A549 (cell line): ENCODE data around the gene C1orf146. TPM values are rescaled to one million over a fixed set of nuclear protein-coding genes. Genes with fewer than 3 reads are reported as not detected.

Experiments
- ATAC-seq, 2 experiments: fragments of 200-7000 bp in 1 of 2; fragments of >200 bp in 1 of 2; cut with Nextera tagmentation in 1 of 2; cut with Tn5 transposase in 1 of 2; 3 replicates each; pipeline versions ENCODE4 v1.8.0 to v1.9.1; 2018 to 2020; ENCODE audit warnings: mild to moderate bottlenecking in 1 of 2, moderate library complexity in 1 of 2
- CTCF ChIA-PET: fragments of 300-600 bp; sonication (Branson Sonifier 250); formaldehyde crosslinking; extraction: SDS; loops from one replicate; lab custom pipeline; 2021; ENCODE audit warnings: antibody characterized with exemption, inconsistent platforms; lab: Yijun Ruan, JAX
- POLR2A ChIA-PET: fragments of 350-600 bp; formaldehyde crosslinking; extraction: SDS; loops from one replicate; lab custom pipeline; 2021; ENCODE audit warnings: antibody characterized with exemption, inconsistent platforms; lab: Yijun Ruan, JAX
- DNase-seq, 2 experiments: peaks; one replicate each; pipeline versions ENCODE4 v3.0.0 to v3.0.0-alpha.2; 2011 to 2016; ENCODE audit warnings: low read depth in 1 of 2, low spot score in 1 of 2
- FAIRE-seq: peaks from 2 replicates; lab custom pipeline; 2011; peaks lifted over from hg19 to GRCh38; lab: Jason Lieb, UNC
- H3K27ac ChIP-seq, 2 experiments: fragments of >200 bp; sonication (Bioruptor Twin); formaldehyde crosslinking; 3 replicates each; pipeline ENCODE4 v1.5.1; 2016 to 2017
- H3K4me1 ChIP-seq: fragments of >200 bp; sonication (Bioruptor Twin); formaldehyde crosslinking; 3 replicates; pipeline ENCODE4 v1.6.1; 2016
- H3K4me2 ChIP-seq: fragments of >200 bp; sonication (Bioruptor Twin); formaldehyde crosslinking; 3 replicates; pipeline ENCODE4 v1.6.1; 2016
- H3K4me3 ChIP-seq: fragments of >200 bp; sonication (Bioruptor Twin); formaldehyde crosslinking; 3 replicates; pipeline ENCODE4 v1.5.1; 2016
- H3K9me3 ChIP-seq: fragments of >200 bp; sonication (Bioruptor Twin); formaldehyde crosslinking; 3 replicates; pipeline ENCODE4 v1.6.1; 2016
- CBX8 ChIP-seq: fragments of 200-600 bp; sonication (generic); IDR thresholded peaks from 2 replicates; pipeline ENCODE4 v1.6.1; 2016
- CHD2 ChIP-seq: fragments of 150-350 bp; IDR thresholded peaks from 2 replicates; pipeline ENCODE4 v1.6.1; 2014; ENCODE audit warnings: low read length; ENCODE audit not compliant: partially characterized antibody
- CHD4 ChIP-seq: fragments of 200-600 bp; sonication (generic); IDR thresholded peaks from 2 replicates; pipeline ENCODE4 v1.6.1; 2016; ENCODE audit warnings: antibody characterized with exemption, mild to moderate bottlenecking, borderline replicate concordance
- EP300 ChIP-seq, 2 experiments: fragments of >200 bp; sonication (Bioruptor Twin); formaldehyde crosslinking; IDR thresholded peaks; 2 replicates in 1 of 2; 3 replicates in 1 of 2; pipeline ENCODE4 v1.6.1; 2016 to 2017
- HDAC2 ChIP-seq: fragments of 200-600 bp; sonication (generic); IDR thresholded peaks from 2 replicates; pipeline ENCODE4 v1.6.1; 2016
- HOXB13 ChIP-seq: fragments of 250-450 bp; sonication (Bioruptor Pico); IDR thresholded peaks from 2 replicates; pipeline ENCODE4 v1.5.0; 2020; ENCODE audit warnings: low read depth, mild to moderate bottlenecking, moderate library complexity
- HOXB5 ChIP-seq: fragments of 250-450 bp; sonication (Bioruptor Pico); IDR thresholded peaks from 2 replicates; pipeline ENCODE4 v1.5.0; 2020; ENCODE audit warnings: mild to moderate bottlenecking, moderate library complexity
- MAZ ChIP-seq: fragments of 150-350 bp; IDR thresholded peaks from 2 replicates; pipeline ENCODE4 v1.6.1; 2014; ENCODE audit warnings: antibody characterized with exemption, low read depth, low read length, borderline replicate concordance
- MYC ChIP-seq: IDR thresholded peaks from 2 replicates; pipeline ENCODE4 v1.6.1; 2012; ENCODE audit warnings: mild to moderate bottlenecking, inconsistent platforms, low read length, improper control_type of control experiment, borderline replicate concordance
- NFE2L2 ChIP-seq: fragments of 150-350 bp; conservative IDR thresholded peaks from 2 replicates; pipeline ENCODE4 v1.6.1; 2014; ENCODE audit warnings: low read length
- NPAS2 ChIP-seq: fragments of 250-450 bp; sonication (Bioruptor Pico); IDR thresholded peaks from 2 replicates; pipeline ENCODE4 v1.8.0; 2022; ENCODE audit warnings: mild to moderate bottlenecking, moderate library complexity, borderline replicate concordance
- NR3C1 ChIP-seq: fragments of >200 bp; sonication (Bioruptor Twin); formaldehyde crosslinking; IDR thresholded peaks from 3 replicates; pipeline ENCODE4 v1.6.1; 2017
- PHF8 ChIP-seq: fragments of 200-600 bp; sonication (generic); IDR thresholded peaks from 2 replicates; pipeline ENCODE4 v1.6.1; 2016; ENCODE audit warnings: low read depth, mild to moderate bottlenecking, antibody characterized with exemption, moderate library complexity, borderline replicate concordance
- POLR2A ChIP-seq: IDR thresholded peaks from 2 replicates; pipeline ENCODE4 v1.6.1; 2012; ENCODE audit warnings: mild to moderate bottlenecking, low read length
- WGBS: methylation state at CpG from one replicate; pipeline ENCODE4 v1.1.6; 2017; ENCODE audit errors: missing lambda C conversion rate; 5-methylcytosine and 5-hydroxymethylcytosine counted together
- polyA plus RNA-seq, 4 experiments: library from polyadenylated mRNA; depleted of rRNA in 3 of 4; stranded (reverse); fragments of >200 nt; fragmentation: RNase III in 1 of 4; extraction: RNeasy Plus Mini Kit Qiagen cat#74134 plus additional on column Dnase treatment in 1 of 4; gene quantifications; 2 replicates in 3 of 4; 3 replicates in 1 of 4; pipeline ENCODE4 v1.2.3, GENCODE V29; 2011 to 2017
- TF ChIP-seq, protein P1 (sequence below): fragments of 200-600 bp; sonication (generic); IDR thresholded peaks from 2 replicates; pipeline ENCODE4 v1.6.1; 2016; ENCODE audit warnings: antibody characterized with exemption, mild to moderate bottlenecking, moderate library complexity
- TF ChIP-seq, protein P2 (sequence below): fragments of >200 bp; sonication (Bioruptor Twin); formaldehyde crosslinking; IDR thresholded peaks from 2 replicates; pipeline ENCODE4 v1.6.1; 2016
- TF ChIP-seq, protein P3 (sequence below): IDR thresholded peaks from 2 replicates; pipeline ENCODE4 v1.6.1; 2012; ENCODE audit warnings: low read depth, borderline replicate concordance
- TF ChIP-seq, protein P4 (sequence below): fragments of 450-650 bp; IDR thresholded peaks from 2 replicates; pipeline ENCODE4 v1.6.1; 2014; ENCODE audit warnings: antibody characterized with exemption
- TF ChIP-seq, protein P5 (sequence below): fragments of >200 bp; sonication (Bioruptor Twin); formaldehyde crosslinking; IDR thresholded peaks from 3 replicates; pipeline ENCODE4 v1.5.1; 2016
- TF ChIP-seq, protein P6 (sequence below): fragments of >200 bp; sonication (Bioruptor Twin); formaldehyde crosslinking; IDR thresholded peaks from 3 replicates; pipeline ENCODE4 v1.6.1; 2016

The C1orf146 gene
- polyA plus RNA-seq, 2 of the 4 experiments (the other 2 are of a cell fraction) = not detected

DNA sequence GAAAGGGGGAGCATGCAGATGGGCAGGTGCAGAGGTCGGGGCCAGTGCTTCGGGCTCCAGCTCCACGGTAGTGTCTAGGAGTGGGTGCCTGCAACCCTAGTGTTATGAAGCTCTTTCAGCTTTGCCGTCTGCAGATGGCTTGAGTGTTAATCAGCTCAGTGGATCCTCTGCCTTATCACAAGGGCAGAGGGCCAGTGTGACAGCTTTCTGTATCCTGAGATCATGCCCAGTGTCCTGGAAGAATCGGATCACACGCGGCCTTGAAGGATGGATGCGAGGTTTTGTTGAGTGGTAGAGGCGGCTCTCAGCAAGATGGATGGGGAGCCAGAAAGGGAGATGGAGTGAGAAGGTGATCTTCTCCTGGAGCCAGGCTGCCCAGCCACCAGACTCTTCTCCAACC lies 25.5 kb upstream of the C1orf146 start:
- Histone ChIP-seq H3K27ac (no peak overlapping the region), H3K4me2 (no peak overlapping the region), H3K4me1 (no peaks in the 10 kb centered on the region), H3K9me3 (no peaks in the 10 kb centered on the region), H3K4me3 (no peak overlapping the region)
- FAIRE-seq = no peak
- TF ChIP-seq, protein P1, sequence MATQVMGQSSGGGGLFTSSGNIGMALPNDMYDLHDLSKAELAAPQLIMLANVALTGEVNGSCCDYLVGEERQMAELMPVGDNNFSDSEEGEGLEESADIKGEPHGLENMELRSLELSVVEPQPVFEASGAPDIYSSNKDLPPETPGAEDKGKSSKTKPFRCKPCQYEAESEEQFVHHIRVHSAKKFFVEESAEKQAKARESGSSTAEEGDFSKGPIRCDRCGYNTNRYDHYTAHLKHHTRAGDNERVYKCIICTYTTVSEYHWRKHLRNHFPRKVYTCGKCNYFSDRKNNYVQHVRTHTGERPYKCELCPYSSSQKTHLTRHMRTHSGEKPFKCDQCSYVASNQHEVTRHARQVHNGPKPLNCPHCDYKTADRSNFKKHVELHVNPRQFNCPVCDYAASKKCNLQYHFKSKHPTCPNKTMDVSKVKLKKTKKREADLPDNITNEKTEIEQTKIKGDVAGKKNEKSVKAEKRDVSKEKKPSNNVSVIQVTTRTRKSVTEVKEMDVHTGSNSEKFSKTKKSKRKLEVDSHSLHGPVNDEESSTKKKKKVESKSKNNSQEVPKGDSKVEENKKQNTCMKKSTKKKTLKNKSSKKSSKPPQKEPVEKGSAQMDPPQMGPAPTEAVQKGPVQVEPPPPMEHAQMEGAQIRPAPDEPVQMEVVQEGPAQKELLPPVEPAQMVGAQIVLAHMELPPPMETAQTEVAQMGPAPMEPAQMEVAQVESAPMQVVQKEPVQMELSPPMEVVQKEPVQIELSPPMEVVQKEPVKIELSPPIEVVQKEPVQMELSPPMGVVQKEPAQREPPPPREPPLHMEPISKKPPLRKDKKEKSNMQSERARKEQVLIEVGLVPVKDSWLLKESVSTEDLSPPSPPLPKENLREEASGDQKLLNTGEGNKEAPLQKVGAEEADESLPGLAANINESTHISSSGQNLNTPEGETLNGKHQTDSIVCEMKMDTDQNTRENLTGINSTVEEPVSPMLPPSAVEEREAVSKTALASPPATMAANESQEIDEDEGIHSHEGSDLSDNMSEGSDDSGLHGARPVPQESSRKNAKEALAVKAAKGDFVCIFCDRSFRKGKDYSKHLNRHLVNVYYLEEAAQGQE = no peak
- TF ChIP-seq, protein P2, sequence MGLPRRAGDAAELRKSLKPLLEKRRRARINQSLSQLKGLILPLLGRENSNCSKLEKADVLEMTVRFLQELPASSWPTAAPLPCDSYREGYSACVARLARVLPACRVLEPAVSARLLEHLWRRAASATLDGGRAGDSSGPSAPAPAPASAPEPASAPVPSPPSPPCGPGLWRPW = no peak
- TF ChIP-seq, protein P3, sequence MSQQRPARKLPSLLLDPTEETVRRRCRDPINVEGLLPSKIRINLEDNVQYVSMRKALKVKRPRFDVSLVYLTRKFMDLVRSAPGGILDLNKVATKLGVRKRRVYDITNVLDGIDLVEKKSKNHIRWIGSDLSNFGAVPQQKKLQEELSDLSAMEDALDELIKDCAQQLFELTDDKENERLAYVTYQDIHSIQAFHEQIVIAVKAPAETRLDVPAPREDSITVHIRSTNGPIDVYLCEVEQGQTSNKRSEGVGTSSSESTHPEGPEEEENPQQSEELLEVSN = no peak
- no peak for TF ChIP-seq HDAC2
- TF ChIP-seq CHD4 = no peak
- TF ChIP-seq PHF8 = no peak
- TF ChIP-seq MAZ = no peak
- TF ChIP-seq HOXB13 (CRISPR knock-in tag) = no peak
- no peak for TF ChIP-seq MYC
- TF ChIP-seq, protein P4, sequence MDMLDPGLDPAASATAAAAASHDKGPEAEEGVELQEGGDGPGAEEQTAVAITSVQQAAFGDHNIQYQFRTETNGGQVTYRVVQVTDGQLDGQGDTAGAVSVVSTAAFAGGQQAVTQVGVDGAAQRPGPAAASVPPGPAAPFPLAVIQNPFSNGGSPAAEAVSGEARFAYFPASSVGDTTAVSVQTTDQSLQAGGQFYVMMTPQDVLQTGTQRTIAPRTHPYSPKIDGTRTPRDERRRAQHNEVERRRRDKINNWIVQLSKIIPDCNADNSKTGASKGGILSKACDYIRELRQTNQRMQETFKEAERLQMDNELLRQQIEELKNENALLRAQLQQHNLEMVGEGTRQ = no peak
- TF ChIP-seq NPAS2 (CRISPR knock-in tag) = no peak
- TF ChIP-seq, protein P5, sequence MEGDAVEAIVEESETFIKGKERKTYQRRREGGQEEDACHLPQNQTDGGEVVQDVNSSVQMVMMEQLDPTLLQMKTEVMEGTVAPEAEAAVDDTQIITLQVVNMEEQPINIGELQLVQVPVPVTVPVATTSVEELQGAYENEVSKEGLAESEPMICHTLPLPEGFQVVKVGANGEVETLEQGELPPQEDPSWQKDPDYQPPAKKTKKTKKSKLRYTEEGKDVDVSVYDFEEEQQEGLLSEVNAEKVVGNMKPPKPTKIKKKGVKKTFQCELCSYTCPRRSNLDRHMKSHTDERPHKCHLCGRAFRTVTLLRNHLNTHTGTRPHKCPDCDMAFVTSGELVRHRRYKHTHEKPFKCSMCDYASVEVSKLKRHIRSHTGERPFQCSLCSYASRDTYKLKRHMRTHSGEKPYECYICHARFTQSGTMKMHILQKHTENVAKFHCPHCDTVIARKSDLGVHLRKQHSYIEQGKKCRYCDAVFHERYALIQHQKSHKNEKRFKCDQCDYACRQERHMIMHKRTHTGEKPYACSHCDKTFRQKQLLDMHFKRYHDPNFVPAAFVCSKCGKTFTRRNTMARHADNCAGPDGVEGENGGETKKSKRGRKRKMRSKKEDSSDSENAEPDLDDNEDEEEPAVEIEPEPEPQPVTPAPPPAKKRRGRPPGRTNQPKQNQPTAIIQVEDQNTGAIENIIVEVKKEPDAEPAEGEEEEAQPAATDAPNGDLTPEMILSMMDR = no peak
- no peak for TF ChIP-seq CBX8
- no peak for TF ChIP-seq NR3C1
- no peak for TF ChIP-seq CHD2
- TF ChIP-seq HOXB5 (CRISPR knock-in tag) = no peak
- TF ChIP-seq NFE2L2 = no peak
- TF ChIP-seq, protein P6, sequence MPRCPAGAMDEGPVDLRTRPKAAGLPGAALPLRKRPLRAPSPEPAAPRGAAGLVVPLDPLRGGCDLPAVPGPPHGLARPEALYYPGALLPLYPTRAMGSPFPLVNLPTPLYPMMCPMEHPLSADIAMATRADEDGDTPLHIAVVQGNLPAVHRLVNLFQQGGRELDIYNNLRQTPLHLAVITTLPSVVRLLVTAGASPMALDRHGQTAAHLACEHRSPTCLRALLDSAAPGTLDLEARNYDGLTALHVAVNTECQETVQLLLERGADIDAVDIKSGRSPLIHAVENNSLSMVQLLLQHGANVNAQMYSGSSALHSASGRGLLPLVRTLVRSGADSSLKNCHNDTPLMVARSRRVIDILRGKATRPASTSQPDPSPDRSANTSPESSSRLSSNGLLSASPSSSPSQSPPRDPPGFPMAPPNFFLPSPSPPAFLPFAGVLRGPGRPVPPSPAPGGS = no peak
- no peak for TF ChIP-seq POLR2A
- no peak for TF ChIP-seq EP300 (IDR thresholded peaks at IDR 0.05)
- 97% methylated on average over 5 of the region's 9 CpGs for WGBS
- no peak for ATAC-seq
- ChIA-PET CTCF (interaction anchor here (0.5 kb wide), 1 partner anchor 16 kb away, joined by 5 read pairs; no protein-coding TSS in a partner anchor), POLR2A (no interaction called here)
- no peak for DNase-seq
